CD4-positive, alpha-beta T cell (primary cell): ENCODE measurements around the gene SERPINA4. TPM values are rescaled to one million over a fixed set of nuclear protein-coding genes. Genes with fewer than 3 reads are reported as not detected.

Experiments used
- ATAC-seq: fragments of 200-7000 bp; cut with Tn5 transposase; one replicate; pipeline ENCODE4 v1.10.0; 2022; ENCODE audit warnings: mild to moderate bottlenecking; ENCODE audit not compliant: poor library complexity
- CTCF ChIA-PET: fragments of 350-600 bp; sonication (Branson Sonifier 250); formaldehyde crosslinking; loops from one replicate; lab custom pipeline; 2021; ENCODE audit warnings: antibody characterized with exemption, inconsistent platforms; lab: Charles Lee
- POLR2A ChIA-PET: fragments of 350-600 bp; sonication (Branson Sonifier 250); formaldehyde crosslinking; loops from one replicate; lab custom pipeline; 2021; ENCODE audit warnings: antibody characterized with exemption, inconsistent platforms; lab: Charles Lee
- DNase-seq, 14 experiments: peaks; one replicate each; pipeline ENCODE4 v3.0.0-alpha.2; 2013 to 2020; ENCODE audit warnings: mixed read lengths in 2 of 14
- H3K27ac ChIP-seq, 2 donors: one replicate each; pipeline versions ENCODE4 v1.5.1 to v1.7.0; 2013; ENCODE audit warnings: low read length in 2 of 2, low read depth in 1 of 2, mild to moderate bottlenecking in 1 of 2
- H3K27me3 ChIP-seq, 2 experiments: 1 replicate in 1 of 2; 2 replicates in 1 of 2; pipeline versions ENCODE4 v1.6.1 to v1.7.0; 2013; ENCODE audit warnings: low read length in 2 of 2, control low read depth in 1 of 2, mild to moderate bottlenecking in 1 of 2, moderate library complexity in 1 of 2; ENCODE audit not compliant: insufficient read depth in 2 of 2, control insufficient read depth in 1 of 2
- H3K36me3 ChIP-seq: one replicate; pipeline ENCODE4 v1.6.1; 2013; ENCODE audit warnings: low read length, control low read depth; ENCODE audit not compliant: insufficient read depth
- H3K4me1 ChIP-seq: one replicate; pipeline ENCODE4 v1.6.1; 2013; ENCODE audit warnings: low read length, control low read depth; ENCODE audit not compliant: insufficient read depth
- H3K4me3 ChIP-seq: one replicate; pipeline ENCODE4 v1.5.1; 2013; ENCODE audit warnings: mild to moderate bottlenecking, low read length, moderate library complexity
- H3K9me3 ChIP-seq, 2 experiments: 1 replicate in 1 of 2; 2 replicates in 1 of 2; pipeline versions ENCODE4 v1.6.1 to v1.7.0; 2013; ENCODE audit warnings: low read length in 2 of 2, mild to moderate bottlenecking in 2 of 2, control low read depth in 1 of 2, moderate library complexity in 1 of 2; ENCODE audit not compliant: control insufficient read depth in 1 of 2, insufficient read depth in 1 of 2
- H3K27ac Mint-ChIP-seq: one replicate; pipeline ENCODE4 v1.8.0; 2020; ENCODE audit warnings: mixed read lengths
- H3K27me3 Mint-ChIP-seq: one replicate; pipeline ENCODE4 v1.8.0; 2021; ENCODE audit warnings: mixed read lengths
- H3K36me3 Mint-ChIP-seq: one replicate; pipeline ENCODE4 v1.8.0; 2021; ENCODE audit warnings: low read depth, mixed read lengths
- H3K4me1 Mint-ChIP-seq: one replicate; pipeline ENCODE4 v1.8.0; 2021; ENCODE audit warnings: low read depth, mixed read lengths
- H3K4me3 Mint-ChIP-seq: one replicate; pipeline ENCODE4 v1.8.0; 2020; ENCODE audit warnings: mild to moderate bottlenecking, mixed read lengths
- H3K9me3 Mint-ChIP-seq: one replicate; pipeline ENCODE4 v1.8.0; 2020; ENCODE audit warnings: mixed read lengths
- CTCF ChIP-seq: fragments of 200-600 bp; IDR thresholded peaks from one replicate; pipeline ENCODE4 v1.8.0; 2022; ENCODE audit warnings: antibody characterized with exemption, mild to moderate bottlenecking
- intact Hi-C, 2 experiments: fragments of 100-400 bp; cut with DNase I in 1 of 2; cut with micrococcal nuclease in 1 of 2; formaldehyde crosslinking; loops; one replicate each; pipeline versions ENCODE4 v1.15.1 to v1.9.0; 2023 to 2025; cut with DNase I, micrococcal nuclease
- total RNA-seq, 174 experiments: library from RNA in 2 of 174; stranded (reverse) in 2 of 174; gene quantifications; one replicate each; pipeline ENCODE4 v1.2.3 and lab custom pipeline; 2021 to 2026

SERPINA4 gene
- total RNA-seq, 2 experiments from 2014 or later: not detected

- ChIA-PET CTCF (no interaction called here), POLR2A (no interaction called here)
- Histone ChIP-seq H3K36me3 (no peaks in the 10 kb centered on the region), H3K4me3 (no peak overlapping the region), H3K27ac (no peak overlapping the region), H3K9me3 (peaks cover 0 to 7% of the 10 kb centered on the region in 2 experiments), H3K4me1 (no peaks in the 10 kb centered on the region), H3K27me3 (peaks cover 0 to 6% of the 10 kb centered on the region in 2 experiments)
- Mint-ChIP-seq H3K4me3 (no peak overlapping the region), H3K27ac (no peak overlapping the region), H3K4me1 (no peaks in the 10 kb centered on the region), H3K27me3 (peaks cover 30% of the 10 kb centered on the region), H3K9me3 (no peaks in the 10 kb centered on the region), H3K36me3 (no peaks in the 10 kb centered on the region)
- no peak for ATAC-seq
- DNase-seq: no peak
- intact Hi-C loops: no loop called here
- no peak for TF ChIP-seq CTCF
These were observed 21.6 kb downstream of the SERPINA4 start for GRCh38 chr14:94582851-94583250.

GRCh38 chr14:94583557-94583956, 22.3 kb downstream of the SERPINA4 start:
- Histone ChIP-seq H3K4me1 (no peaks in the 10 kb centered on the region), H3K4me3 (no peak overlapping the region), H3K27ac (no peak overlapping the region), H3K36me3 (no peaks in the 10 kb centered on the region), H3K9me3 (peaks cover 0 to 7% of the 10 kb centered on the region in 2 experiments), H3K27me3 (peaks cover 0 to 6% of the 10 kb centered on the region in 2 experiments)
- CTCF ChIA-PET: no interaction called here
- no peak for ATAC-seq
- H3K36me3 Mint-ChIP-seq: no peaks in the 10 kb centered on the region
- peaks cover 30% of the 10 kb centered on the region for H3K27me3 Mint-ChIP-seq
- no peak overlapping the region for H3K27ac Mint-ChIP-seq
- no peaks in the 10 kb centered on the region for H3K4me1 Mint-ChIP-seq
- POLR2A ChIA-PET: no interaction called here
- no peak overlapping the region for H3K4me3 Mint-ChIP-seq
- intact Hi-C loops: no loop called here
- H3K9me3 Mint-ChIP-seq: no peaks in the 10 kb centered on the region
- DNase-seq: no peak
- no peak for TF ChIP-seq CTCF

GRCh38 chr14:94584591-94585280, 23.5 kb downstream of the SERPINA4 start:
- no peak overlapping the region for H3K4me3 Mint-ChIP-seq

More at GRCh38 chr14:94584591-94585280, 23.5 kb downstream of the SERPINA4 start:
- Mint-ChIP-seq H3K27ac (no peak overlapping the region), H3K4me1 (no peaks in the 10 kb centered on the region), H3K9me3 (no peaks in the 10 kb centered on the region), H3K36me3 (no peaks in the 10 kb centered on the region), H3K27me3 (peaks cover 25% of the 10 kb centered on the region)
- ChIA-PET POLR2A (interaction anchor here (0.5 kb wide), 1 partner anchor 1064 kb away, joined by 3 read pairs; no protein-coding TSS in a partner anchor), CTCF (no interaction called here)
- ATAC-seq (no peak), DNase-seq (no peak)
- Histone ChIP-seq H3K9me3 (peaks cover 0 to 7% of the 10 kb centered on the region in 2 experiments), H3K4me3 (no peak overlapping the region), H3K27ac (no peak overlapping the region), H3K27me3 (peaks cover 0 to 6% of the 10 kb centered on the region in 2 experiments), H3K4me1 (no peaks in the 10 kb centered on the region), H3K36me3 (no peaks in the 10 kb centered on the region)
- TF ChIP-seq CTCF: no peak
- intact Hi-C loops: no loop called here
